ENCODE measurements around the gene INAVA. TPM values are rescaled to one million over a fixed set of nuclear protein-coding genes. Genes with fewer than 3 reads are reported as not detected.

INAVA gene
- total and polyA plus RNA-seq, 10 of the 15 experiments (the other 5 are each of a cell fraction or from before 2014, with no cell fraction given): 3.6 to 15.4 (median 9.5) TPM

DNA sequence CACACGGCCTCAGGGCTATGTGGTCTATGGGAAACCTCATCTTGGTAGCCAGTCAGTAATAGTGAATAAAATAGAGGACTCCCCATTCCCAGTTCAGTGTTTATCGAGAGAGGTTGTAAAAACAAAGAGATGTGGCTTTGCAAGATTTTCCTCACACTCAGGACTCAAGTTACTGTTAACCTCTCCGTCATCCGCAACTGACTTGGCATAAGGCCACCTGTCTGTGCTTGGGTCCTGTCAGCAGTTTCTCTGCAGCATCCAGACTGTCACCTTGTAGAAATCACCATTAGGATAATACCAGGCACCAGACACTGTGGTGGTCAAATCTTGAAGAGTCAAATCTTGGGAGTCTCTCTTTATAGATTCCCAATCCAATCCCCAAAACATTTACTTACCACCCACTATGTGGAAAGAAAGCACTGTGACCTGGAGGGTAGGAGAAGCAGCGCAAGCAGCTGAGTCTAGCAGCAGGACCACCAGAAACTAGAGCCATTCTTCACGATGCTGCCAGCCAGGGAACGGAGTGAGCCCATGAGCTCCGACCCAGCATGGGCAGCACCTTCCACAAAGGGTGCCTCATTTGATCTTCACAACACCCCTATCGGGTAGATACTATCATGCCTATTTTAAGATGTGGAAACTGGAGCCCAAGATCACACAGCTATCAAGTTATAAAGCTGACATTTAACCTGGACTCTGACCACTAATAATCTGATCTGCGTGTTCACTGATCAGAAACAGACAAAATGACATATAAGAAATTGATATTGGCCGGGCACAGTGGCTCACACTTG is 27.5 kb upstream of the INAVA start (continued):
- TF ChIP-seq RBBP5 (conservative IDR thresholded peaks at IDR 0.05): no peak
- TF ChIP-seq SIN3A (IDR thresholded peaks at IDR 0.05; ENCODE audit: low read depth, low read length): no peak
- no peak for TF ChIP-seq NRF1 (conservative IDR thresholded peaks at IDR 0.05; ENCODE audit: low read depth, low read length)
- TF ChIP-seq, protein P1, sequence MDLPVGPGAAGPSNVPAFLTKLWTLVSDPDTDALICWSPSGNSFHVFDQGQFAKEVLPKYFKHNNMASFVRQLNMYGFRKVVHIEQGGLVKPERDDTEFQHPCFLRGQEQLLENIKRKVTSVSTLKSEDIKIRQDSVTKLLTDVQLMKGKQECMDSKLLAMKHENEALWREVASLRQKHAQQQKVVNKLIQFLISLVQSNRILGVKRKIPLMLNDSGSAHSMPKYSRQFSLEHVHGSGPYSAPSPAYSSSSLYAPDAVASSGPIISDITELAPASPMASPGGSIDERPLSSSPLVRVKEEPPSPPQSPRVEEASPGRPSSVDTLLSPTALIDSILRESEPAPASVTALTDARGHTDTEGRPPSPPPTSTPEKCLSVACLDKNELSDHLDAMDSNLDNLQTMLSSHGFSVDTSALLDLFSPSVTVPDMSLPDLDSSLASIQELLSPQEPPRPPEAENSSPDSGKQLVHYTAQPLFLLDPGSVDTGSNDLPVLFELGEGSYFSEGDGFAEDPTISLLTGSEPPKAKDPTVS (IDR thresholded peaks at IDR 0.05; ENCODE audit: low read depth, low read length): no peak
- TF ChIP-seq CBFB (IDR thresholded peaks at IDR 0.05; ENCODE audit: low read depth): no peak
- TF ChIP-seq ZNF384 (IDR thresholded peaks at IDR 0.05; ENCODE audit: borderline replicate concordance, low read depth, low read length): no peak
- TF ChIP-seq, protein P2, sequence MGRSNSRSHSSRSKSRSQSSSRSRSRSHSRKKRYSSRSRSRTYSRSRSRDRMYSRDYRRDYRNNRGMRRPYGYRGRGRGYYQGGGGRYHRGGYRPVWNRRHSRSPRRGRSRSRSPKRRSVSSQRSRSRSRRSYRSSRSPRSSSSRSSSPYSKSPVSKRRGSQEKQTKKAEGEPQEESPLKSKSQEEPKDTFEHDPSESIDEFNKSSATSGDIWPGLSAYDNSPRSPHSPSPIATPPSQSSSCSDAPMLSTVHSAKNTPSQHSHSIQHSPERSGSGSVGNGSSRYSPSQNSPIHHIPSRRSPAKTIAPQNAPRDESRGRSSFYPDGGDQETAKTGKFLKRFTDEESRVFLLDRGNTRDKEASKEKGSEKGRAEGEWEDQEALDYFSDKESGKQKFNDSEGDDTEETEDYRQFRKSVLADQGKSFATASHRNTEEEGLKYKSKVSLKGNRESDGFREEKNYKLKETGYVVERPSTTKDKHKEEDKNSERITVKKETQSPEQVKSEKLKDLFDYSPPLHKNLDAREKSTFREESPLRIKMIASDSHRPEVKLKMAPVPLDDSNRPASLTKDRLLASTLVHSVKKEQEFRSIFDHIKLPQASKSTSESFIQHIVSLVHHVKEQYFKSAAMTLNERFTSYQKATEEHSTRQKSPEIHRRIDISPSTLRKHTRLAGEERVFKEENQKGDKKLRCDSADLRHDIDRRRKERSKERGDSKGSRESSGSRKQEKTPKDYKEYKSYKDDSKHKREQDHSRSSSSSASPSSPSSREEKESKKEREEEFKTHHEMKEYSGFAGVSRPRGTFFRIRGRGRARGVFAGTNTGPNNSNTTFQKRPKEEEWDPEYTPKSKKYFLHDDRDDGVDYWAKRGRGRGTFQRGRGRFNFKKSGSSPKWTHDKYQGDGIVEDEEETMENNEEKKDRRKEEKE (IDR thresholded peaks at IDR 0.05): no peak
- 0 out of 2 replicates have a peak, but pooled peaks have one; percentile 44 for TF ChIP-seq TCF12 (IDR thresholded peaks at IDR 0.05; ENCODE audit: low read depth, low read length)
- TF ChIP-seq CHD1 (IDR thresholded peaks at IDR 0.05; ENCODE audit: low read depth, low read length): no peak
- no peak for TF ChIP-seq HDAC6 (IDR thresholded peaks at IDR 0.05; ENCODE audit: unreplicated experiment)
- no peak for TF ChIP-seq TCF3 (IDR thresholded peaks at IDR 0.05; ENCODE audit: borderline replicate concordance, insufficient read depth, low read depth, low read length)
- TF ChIP-seq WRNIP1 (IDR thresholded peaks at IDR 0.05; ENCODE audit: borderline replicate concordance, low read depth, low read length): peak; percentile 91; the same call in 1 of the 2 replicates
- no peak for TF ChIP-seq PAX5 (IDR thresholded peaks at IDR 0.05; ENCODE audit: borderline replicate concordance, low read depth, low read length)
- TF ChIP-seq HCFC1 (IDR thresholded peaks at IDR 0.05; ENCODE audit: low read length): no peak
- TF ChIP-seq, protein P3, sequence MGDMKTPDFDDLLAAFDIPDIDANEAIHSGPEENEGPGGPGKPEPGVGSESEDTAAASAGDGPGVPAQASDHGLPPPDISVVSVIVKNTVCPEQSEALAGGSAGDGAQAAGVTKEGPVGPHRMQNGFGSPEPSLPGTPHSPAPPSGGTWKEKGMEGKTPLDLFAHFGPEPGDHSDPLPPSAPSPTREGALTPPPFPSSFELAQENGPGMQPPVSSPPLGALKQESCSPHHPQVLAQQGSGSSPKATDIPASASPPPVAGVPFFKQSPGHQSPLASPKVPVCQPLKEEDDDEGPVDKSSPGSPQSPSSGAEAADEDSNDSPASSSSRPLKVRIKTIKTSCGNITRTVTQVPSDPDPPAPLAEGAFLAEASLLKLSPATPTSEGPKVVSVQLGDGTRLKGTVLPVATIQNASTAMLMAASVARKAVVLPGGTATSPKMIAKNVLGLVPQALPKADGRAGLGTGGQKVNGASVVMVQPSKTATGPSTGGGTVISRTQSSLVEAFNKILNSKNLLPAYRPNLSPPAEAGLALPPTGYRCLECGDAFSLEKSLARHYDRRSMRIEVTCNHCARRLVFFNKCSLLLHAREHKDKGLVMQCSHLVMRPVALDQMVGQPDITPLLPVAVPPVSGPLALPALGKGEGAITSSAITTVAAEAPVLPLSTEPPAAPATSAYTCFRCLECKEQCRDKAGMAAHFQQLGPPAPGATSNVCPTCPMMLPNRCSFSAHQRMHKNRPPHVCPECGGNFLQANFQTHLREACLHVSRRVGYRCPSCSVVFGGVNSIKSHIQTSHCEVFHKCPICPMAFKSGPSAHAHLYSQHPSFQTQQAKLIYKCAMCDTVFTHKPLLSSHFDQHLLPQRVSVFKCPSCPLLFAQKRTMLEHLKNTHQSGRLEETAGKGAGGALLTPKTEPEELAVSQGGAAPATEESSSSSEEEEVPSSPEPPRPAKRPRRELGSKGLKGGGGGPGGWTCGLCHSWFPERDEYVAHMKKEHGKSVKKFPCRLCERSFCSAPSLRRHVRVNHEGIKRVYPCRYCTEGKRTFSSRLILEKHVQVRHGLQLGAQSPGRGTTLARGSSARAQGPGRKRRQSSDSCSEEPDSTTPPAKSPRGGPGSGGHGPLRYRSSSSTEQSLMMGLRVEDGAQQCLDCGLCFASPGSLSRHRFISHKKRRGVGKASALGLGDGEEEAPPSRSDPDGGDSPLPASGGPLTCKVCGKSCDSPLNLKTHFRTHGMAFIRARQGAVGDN (IDR thresholded peaks at IDR 0.05): peak; percentile 7; the same call in 1 of the 2 replicates
- peak; percentile 70 for TF ChIP-seq SMAD1 (IDR thresholded peaks at IDR 0.05; ENCODE audit: low read depth, partially characterized antibody)
- TF ChIP-seq BRCA1 (IDR thresholded peaks at IDR 0.05; ENCODE audit: low read depth, low read length): no peak

All from GM12878 (cell line).